ENCODE data around the gene NCOA1. TPM values are rescaled to one million over a fixed set of nuclear protein-coding genes. Genes with fewer than 3 reads are reported as not detected.

NCOA1 gene
- polyA plus RNA-seq, 3 donors, result 7.3 to 30.2 (median 10.2) TPM

- Mint-ChIP-seq H3K36me3 (peaks cover 32 to 68% of the 10 kb centered on the region in 2 donors), H3K4me3 (no peak overlapping the region), H3K4me1 (peaks cover 23% of the 10 kb centered on the region), H3K9me3 (no peaks in the 10 kb centered on the region), H3K27me3 (ENCODE audit: low read depth in 3 of 3) (no peaks in the 10 kb centered on the region), H3K27ac (peak overlapping the region in 1 of 7 donors; percentile 68)
- Histone ChIP-seq H3K4me3 (replicated peaks in 1 of 3; ENCODE audit: low read depth in 2 of 3, low read length in 3 of 3) (no peak overlapping the region), H3K9ac (ENCODE audit: insufficient read depth, low read length, poor library complexity, severe bottlenecking) (no peak overlapping the region), H3K4me1 (ENCODE audit: control insufficient read depth in 1 of 2, insufficient read depth in 2 of 2, low read length in 2 of 2) (peaks cover 17 to 21% of the 10 kb centered on the region in 2 donors), H2AFZ (ENCODE audit: insufficient read depth, low read depth, low read length, poor library complexity, severe bottlenecking) (no peak overlapping the region), H3K79me2 (ENCODE audit: insufficient read depth, low read length) (peaks cover 42% of the 10 kb centered on the region), H4K20me1 (ENCODE audit: insufficient read depth, low read length) (no peaks in the 10 kb centered on the region), H3K4me2 (replicated peaks; ENCODE audit: extremely low read depth, low read length, poor library complexity, severe bottlenecking) (no peak overlapping the region), H3K9me3 (replicated peaks in 1 of 2; ENCODE audit: control insufficient read depth in 1 of 2, insufficient read depth in 1 of 2, low read length in 2 of 2) (no peaks in the 10 kb centered on the region), H3K27me3 (ENCODE audit: control insufficient read depth in 2 of 2, insufficient read depth in 2 of 2, low read length in 2 of 2) (no peaks in the 10 kb centered on the region), H3K27ac (ENCODE audit: low read depth in 1 of 2, low read length in 2 of 2) (no peak overlapping the region), H3K36me3 (replicated peaks in 1 of 2; ENCODE audit: control insufficient read depth in 1 of 2, insufficient read depth in 2 of 2, low read length in 2 of 2) (peaks cover 17 to 52% of the 10 kb centered on the region in 2 donors)
- DNase-seq, result no peak
- intact Hi-C loops (cut with micrococcal nuclease), result no loop called here
- no CpG with 5 or more reads among the region's 4 CpGs for WGBS (ENCODE audit: insufficient coverage)
- TF ChIP-seq CTCF (IDR thresholded peaks at IDR 0.05), result no peak
These were observed 323.5 kb downstream of the NCOA1 start for GRCh38 chr2:24814516-24814915.

GRCh38 chr2:24815171-24815570 lies 324.1 kb downstream of the NCOA1 start:
- H3K4me3 ChIP-seq (replicated peaks in 1 of 3; ENCODE audit: low read depth in 2 of 3, low read length in 3 of 3), result no peak overlapping the region
- peaks cover 36% of the 10 kb centered on the region for H3K79me2 ChIP-seq (ENCODE audit: insufficient read depth, low read length)
- no peak overlapping the region for H3K27ac ChIP-seq (ENCODE audit: low read depth in 1 of 2, low read length in 2 of 2)
- Mint-ChIP-seq H3K36me3 (peaks cover 37 to 74% of the 10 kb centered on the region in 2 donors), H3K27ac (no peak overlapping the region), H3K4me3 (no peak overlapping the region), H3K4me1 (peaks cover 23% of the 10 kb centered on the region), H3K27me3 (ENCODE audit: low read depth in 3 of 3) (no peaks in the 10 kb centered on the region), H3K9me3 (no peaks in the 10 kb centered on the region)
- no peak overlapping the region for H3K4me2 ChIP-seq (replicated peaks; ENCODE audit: extremely low read depth, low read length, poor library complexity, severe bottlenecking)
- 100% methylated on average over 2 of the region's 4 CpGs for WGBS (ENCODE audit: insufficient coverage)
- intact Hi-C loops (cut with micrococcal nuclease), result no loop called here
- no peak for TF ChIP-seq CTCF (IDR thresholded peaks at IDR 0.05)
- H3K27me3 ChIP-seq (ENCODE audit: control insufficient read depth in 2 of 2, insufficient read depth in 2 of 2, low read length in 2 of 2), result no peaks in the 10 kb centered on the region
- H3K9me3 ChIP-seq (replicated peaks in 1 of 2; ENCODE audit: control insufficient read depth in 1 of 2, insufficient read depth in 1 of 2, low read length in 2 of 2), result no peaks in the 10 kb centered on the region
- no peak overlapping the region for H2AFZ ChIP-seq (ENCODE audit: insufficient read depth, low read depth, low read length, poor library complexity, severe bottlenecking)
- DNase-seq, result no peak
- H3K4me1 ChIP-seq (ENCODE audit: control insufficient read depth in 1 of 2, insufficient read depth in 2 of 2, low read length in 2 of 2), result peaks cover 17 to 21% of the 10 kb centered on the region in 2 donors
- H4K20me1 ChIP-seq (ENCODE audit: insufficient read depth, low read length), result no peaks in the 10 kb centered on the region
- H3K9ac ChIP-seq (ENCODE audit: insufficient read depth, low read length, poor library complexity, severe bottlenecking), result no peak overlapping the region
- peaks cover 18 to 58% of the 10 kb centered on the region in 2 donors for H3K36me3 ChIP-seq (replicated peaks in 1 of 2; ENCODE audit: control insufficient read depth in 1 of 2, insufficient read depth in 2 of 2, low read length in 2 of 2)

Measured in CD14-positive monocyte (primary cell).